Esophagus muscularis mucosa (tissue), 4 donors: Measurements from ENCODE around the gene MAP2K6. TPM values are rescaled to one million over a fixed set of nuclear protein-coding genes. Genes with fewer than 3 reads are reported as not detected.
A peak's percentile ranks its signal among the peaks of the same experiment; 100 is the strongest.

Experiments
- DNase-seq: peaks from one replicate; pipeline ENCODE4 v3.0.0-alpha.2; 2017; ENCODE audit errors: extremely low spot score
- H3K27ac ChIP-seq, 4 donors: fragments of 200-600 bp; sonication (generic); replicated peaks in 1 of 4; 1 replicate in 3 of 4; 2 replicates in 1 of 4; pipeline ENCODE4 v1.5.1; 2016 to 2019; ENCODE audit warnings: mild to moderate bottlenecking in 1 of 4
- H3K27me3 ChIP-seq, 4 donors: fragments of 200-600 bp; sonication (generic); one replicate each; pipeline versions ENCODE4 v1.5.1 to v1.6.0; 2016 to 2019
- H3K36me3 ChIP-seq, 4 donors: fragments of 200-600 bp; sonication (generic); one replicate each; pipeline ENCODE4 v1.5.1; 2016 to 2019
- H3K4me1 ChIP-seq, 4 donors: fragments of 200-600 bp; sonication (generic); one replicate each; pipeline ENCODE4 v1.5.1; 2016 to 2019
- H3K4me3 ChIP-seq, 4 donors: fragments of 200-600 bp; sonication (generic); 1 replicate in 2 of 4; 2 replicates in 2 of 4; pipeline ENCODE4 v1.5.1; 2016 to 2019; ENCODE audit warnings: mild to moderate bottlenecking in 4 of 4, moderate library complexity in 1 of 4
- H3K9me3 ChIP-seq, 4 donors: fragments of 200-600 bp; sonication (generic); 1 replicate in 3 of 4; 2 replicates in 1 of 4; pipeline ENCODE4 v1.5.1; 2016 to 2019
- EP300 ChIP-seq: sonication (generic); formaldehyde crosslinking; IDR thresholded peaks from one replicate; pipeline ENCODE4 v1.6.1; 2017; ENCODE audit warnings: antibody characterized with exemption
- POLR2A ChIP-seq: fragments of 450-650 bp; IDR thresholded peaks from one replicate; pipeline ENCODE4 v1.6.1; 2017; ENCODE audit warnings: antibody characterized with exemption, moderate library complexity, mild to moderate bottlenecking, low read depth
- POLR2AphosphoS5 ChIP-seq, 2 donors: sonication (generic); formaldehyde crosslinking; IDR thresholded peaks; one replicate each; pipeline ENCODE4 v1.6.1; 2017; ENCODE audit warnings: antibody characterized with exemption in 2 of 2
- WGBS: methylation state at CpG from one replicate; pipeline ENCODE4 v1.1.5; 2018; 5-methylcytosine and 5-hydroxymethylcytosine counted together
- intact Hi-C: fragments of 100-400 bp; cut with DNase I; formaldehyde crosslinking; loops from one replicate; pipeline ENCODE4 v1.15.1; 2023
- total RNA-seq, 4 donors: library from RNA; depleted of rRNA; stranded (reverse); fragments of >200 nt; gene quantifications; one replicate each; pipeline versions ENCODE4 v1.1.0 to v1.2.1, GENCODE V29; 2016
- TF ChIP-seq, protein P1 (sequence below), 3 experiments: fragments of 200-600 bp in 2 of 3; fragments of 450-650 bp in 1 of 3; sonication (generic) in 2 of 3; IDR thresholded peaks; one replicate each; pipeline ENCODE4 v1.5.1; 2017 to 2019; ENCODE audit warnings: antibody characterized with exemption in 3 of 3, mild to moderate bottlenecking in 2 of 3, moderate library complexity in 1 of 3

MAP2K6 gene
- total RNA-seq, 4 donors from 2014 or later: 0.83 to 3.1 (median 1.5) TPM

DNA sequence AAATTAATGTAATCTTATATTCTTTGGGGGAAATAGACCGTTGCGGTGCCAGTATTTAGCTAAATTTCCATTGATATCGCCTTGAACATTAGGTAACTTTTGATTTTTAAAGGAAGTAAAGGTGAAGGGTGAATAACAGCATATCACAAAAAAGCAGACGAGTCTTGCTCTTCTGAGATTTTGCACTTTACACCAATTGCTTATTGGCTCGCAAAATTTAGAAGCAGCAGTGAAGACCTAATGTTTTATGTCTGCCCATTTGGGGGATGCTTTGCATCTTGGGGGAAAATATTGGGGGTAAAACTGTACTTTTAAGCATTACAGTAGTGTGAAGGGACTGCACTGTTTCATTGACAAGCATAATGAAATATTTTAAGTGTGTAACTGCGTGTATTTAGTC is 934 bp downstream of the MAP2K6 start:
- 3% methylated on average over 6 of the region's 6 CpGs for WGBS
- Histone ChIP-seq H3K4me3 (peak overlapping the region; percentile 49 to 66 (median 59)), H3K4me1 (peaks cover 19 to 48% (median 39%) of the 10 kb centered on the region in 4 donors), H3K27ac (peak overlapping the region in 1 of 4 donors; percentile 30), H3K9me3 (no peaks in the 10 kb centered on the region), H3K27me3 (no peaks in the 10 kb centered on the region), H3K36me3 (no peaks in the 10 kb centered on the region)
- intact Hi-C loops: loop anchor here (10.0 kb wide), 1 partner anchor 109 kb away; no protein-coding TSS in a partner anchor
- TF ChIP-seq EP300 (no peak), POLR2A (no peak), POLR2AphosphoS5 (IDR thresholded peaks at IDR 0.05) (no peak)
- TF ChIP-seq, protein P1, sequence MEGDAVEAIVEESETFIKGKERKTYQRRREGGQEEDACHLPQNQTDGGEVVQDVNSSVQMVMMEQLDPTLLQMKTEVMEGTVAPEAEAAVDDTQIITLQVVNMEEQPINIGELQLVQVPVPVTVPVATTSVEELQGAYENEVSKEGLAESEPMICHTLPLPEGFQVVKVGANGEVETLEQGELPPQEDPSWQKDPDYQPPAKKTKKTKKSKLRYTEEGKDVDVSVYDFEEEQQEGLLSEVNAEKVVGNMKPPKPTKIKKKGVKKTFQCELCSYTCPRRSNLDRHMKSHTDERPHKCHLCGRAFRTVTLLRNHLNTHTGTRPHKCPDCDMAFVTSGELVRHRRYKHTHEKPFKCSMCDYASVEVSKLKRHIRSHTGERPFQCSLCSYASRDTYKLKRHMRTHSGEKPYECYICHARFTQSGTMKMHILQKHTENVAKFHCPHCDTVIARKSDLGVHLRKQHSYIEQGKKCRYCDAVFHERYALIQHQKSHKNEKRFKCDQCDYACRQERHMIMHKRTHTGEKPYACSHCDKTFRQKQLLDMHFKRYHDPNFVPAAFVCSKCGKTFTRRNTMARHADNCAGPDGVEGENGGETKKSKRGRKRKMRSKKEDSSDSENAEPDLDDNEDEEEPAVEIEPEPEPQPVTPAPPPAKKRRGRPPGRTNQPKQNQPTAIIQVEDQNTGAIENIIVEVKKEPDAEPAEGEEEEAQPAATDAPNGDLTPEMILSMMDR (IDR thresholded peaks at IDR 0.05): no peak
- DNase-seq: no peak

DNA sequence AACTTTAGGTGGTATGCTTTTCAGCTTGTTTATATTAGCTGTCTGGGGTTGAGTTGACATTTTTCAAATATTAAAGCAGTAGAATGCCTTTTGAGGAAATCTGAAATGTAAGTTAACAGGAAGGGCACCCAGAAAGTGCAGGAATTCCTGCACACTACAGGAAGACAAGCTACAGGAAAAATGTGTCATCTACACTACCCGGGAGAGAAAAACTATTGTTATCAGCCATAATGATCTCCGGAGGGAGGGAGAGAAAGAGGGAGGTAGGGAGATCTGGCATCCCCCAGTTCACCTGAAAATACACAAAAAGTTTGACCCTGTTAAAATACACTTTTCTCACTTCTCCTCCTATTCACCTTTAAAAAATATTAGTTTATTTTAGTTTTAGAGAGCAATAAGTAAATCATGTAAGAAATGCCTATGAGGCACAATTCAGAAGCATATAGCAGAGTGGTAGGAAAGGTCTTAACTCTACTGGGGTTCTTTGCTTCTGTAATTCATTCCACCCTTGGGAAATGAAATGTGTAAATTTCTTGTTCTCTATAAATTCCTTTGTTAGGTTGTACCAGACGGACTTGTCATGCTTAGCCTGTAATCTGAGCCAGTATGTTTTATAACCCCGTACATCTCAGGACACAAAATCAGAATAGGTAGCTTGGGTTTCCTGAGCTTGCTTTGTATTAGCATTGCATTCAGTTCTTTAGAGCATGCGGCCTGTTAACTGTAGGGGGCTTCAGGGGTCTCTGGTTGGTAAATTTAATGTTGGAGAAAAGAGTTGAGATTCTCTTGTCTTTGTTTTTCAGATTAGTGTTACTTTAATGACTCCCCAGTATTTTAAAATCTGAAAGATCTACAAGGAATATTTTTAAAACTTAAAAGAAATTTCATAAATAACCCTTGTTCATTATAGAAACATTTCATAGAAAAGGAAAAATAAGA is 3.3 kb downstream of the MAP2K6 start:
- Histone ChIP-seq H3K27me3 (no peaks in the 10 kb centered on the region), H3K4me3 (peak overlapping the region in 1 of 4 donors; percentile 2), H3K36me3 (no peaks in the 10 kb centered on the region), H3K27ac (peak overlapping the region in 2 of 4 donors; percentile 12 to 30), H3K9me3 (no peaks in the 10 kb centered on the region), H3K4me1 (peaks cover 19 to 48% (median 39%) of the 10 kb centered on the region in 4 donors)
- intact Hi-C loops: loop anchor here (10.0 kb wide), 1 partner anchor 107 kb away; no protein-coding TSS in a partner anchor
- no peak for DNase-seq
- 44% methylated on average over 5 of the region's 5 CpGs for WGBS
- no peak for TF ChIP-seq EP300
- TF ChIP-seq, protein P1 (IDR thresholded peaks at IDR 0.05): no peak
- no peak for TF ChIP-seq POLR2AphosphoS5 (IDR thresholded peaks at IDR 0.05)
- TF ChIP-seq POLR2A: no peak

DNA sequence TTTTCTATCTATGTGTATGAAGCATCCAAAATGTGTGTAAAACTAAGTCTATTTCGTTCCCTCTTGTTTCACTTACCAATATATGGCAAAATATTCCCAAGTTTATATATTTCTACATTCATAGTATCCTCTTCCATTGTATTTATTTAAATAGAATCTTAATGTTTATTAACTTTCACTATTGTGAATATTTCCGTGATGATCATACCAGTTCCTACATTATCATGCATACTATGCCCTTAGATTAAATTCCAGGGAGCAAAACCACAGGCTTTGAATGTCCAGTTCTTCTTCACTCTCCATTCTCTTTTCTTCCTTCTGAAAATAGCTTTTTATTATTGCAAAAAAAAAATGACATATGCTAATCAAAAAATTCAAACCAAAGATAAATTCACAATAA is 4.0 kb downstream of the MAP2K6 start:
- no peaks in the 10 kb centered on the region for H3K9me3 ChIP-seq
- H3K27ac ChIP-seq: no peak overlapping the region
- no peaks in the 10 kb centered on the region for H3K36me3 ChIP-seq
- TF ChIP-seq, protein P1 (IDR thresholded peaks at IDR 0.05): no peak
- no peak for TF ChIP-seq EP300
- TF ChIP-seq POLR2AphosphoS5 (IDR thresholded peaks at IDR 0.05): no peak
- no peak for TF ChIP-seq POLR2A
- H3K4me1 ChIP-seq: peaks cover 19 to 48% (median 39%) of the 10 kb centered on the region in 4 donors
- H3K27me3 ChIP-seq: no peaks in the 10 kb centered on the region
- intact Hi-C loops: loop anchor here (10.0 kb wide), 1 partner anchor 106 kb away; no protein-coding TSS in a partner anchor
- 65% methylated on average over 2 of the region's 2 CpGs for WGBS
- no peak for DNase-seq
- H3K4me3 ChIP-seq: no peak overlapping the region

DNA sequence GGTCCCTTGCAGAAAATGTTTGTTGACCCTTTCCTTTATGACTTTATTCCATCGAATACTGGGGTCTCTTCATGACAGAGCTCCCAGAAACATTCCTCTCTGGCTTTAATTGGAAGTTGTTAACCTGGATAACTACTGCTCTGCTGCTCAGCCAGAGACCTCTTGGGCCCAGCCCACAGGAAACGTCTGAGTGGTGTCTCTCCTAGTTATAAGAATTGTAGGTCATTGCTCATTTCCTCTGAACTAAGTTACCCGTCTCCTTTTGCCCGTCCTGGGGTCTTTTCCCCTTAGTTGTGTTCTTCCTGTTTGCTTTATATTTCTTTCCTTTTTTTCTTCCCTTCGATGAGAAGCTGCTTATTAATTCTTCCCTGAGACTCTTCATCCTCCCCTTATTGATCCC is 9.0 kb downstream of the MAP2K6 start:
- 69% methylated on average over 5 of the region's 5 CpGs for WGBS
- Histone ChIP-seq H3K36me3 (no peaks in the 10 kb centered on the region), H3K27ac (no peak overlapping the region), H3K9me3 (no peaks in the 10 kb centered on the region), H3K4me1 (peaks cover 0 to 4% (median 2%) of the 10 kb centered on the region in 4 donors), H3K4me3 (no peak overlapping the region), H3K27me3 (no peaks in the 10 kb centered on the region)
- intact Hi-C loops: no loop called here
- TF ChIP-seq POLR2AphosphoS5 (IDR thresholded peaks at IDR 0.05): no peak
- no peak for TF ChIP-seq EP300
- no peak for TF ChIP-seq POLR2A
- TF ChIP-seq, protein P1 (IDR thresholded peaks at IDR 0.05): no peak
- DNase-seq: no peak
